ENCODE data around the gene CSRNP3. TPM values are rescaled to one million over a fixed set of nuclear protein-coding genes. Genes with fewer than 3 reads are reported as not detected.

The CSRNP3 gene
- total RNA-seq, 1 donor, result 2.6 TPM

DNA sequence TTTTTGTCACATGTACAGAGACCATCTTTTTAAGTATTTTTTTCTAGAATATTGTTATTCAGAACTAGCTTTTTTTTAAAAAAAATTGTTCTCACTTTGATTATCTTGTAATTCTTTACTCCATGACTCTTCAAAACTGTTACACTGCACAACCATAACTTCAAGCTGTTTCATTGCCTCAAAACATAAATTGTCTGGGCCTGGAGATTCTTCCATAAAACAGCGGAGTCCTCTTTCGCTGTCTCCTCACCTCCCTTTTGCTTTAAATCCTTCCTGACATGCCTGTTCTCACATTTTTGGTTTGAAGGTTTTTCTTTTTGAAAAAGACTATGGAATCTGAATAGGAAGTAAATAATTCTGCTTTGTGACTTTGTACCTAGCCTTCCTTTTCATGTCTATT is 197.9 kb downstream of the CSRNP3 start:
- H3K4me3 ChIP-seq (ENCODE audit: low read depth, low read length), result no peak overlapping the region
- no peak for DNase-seq (ENCODE audit: low read depth)
- TF ChIP-seq CTCF (IDR thresholded peaks at IDR 0.05; ENCODE audit: insufficient read depth, low read depth, low read length), result no peak

- no peak for DNase-seq (ENCODE audit: low read depth)
- no peak overlapping the region for H3K4me3 ChIP-seq (ENCODE audit: low read depth, low read length)
Measured at GRCh38 chr2:165674780-165675179, 205.3 kb downstream of the CSRNP3 start.

GRCh38 chr2:165675551-165675968 is 206.1 kb downstream of the CSRNP3 start:
- H3K4me3 ChIP-seq (ENCODE audit: low read depth, low read length), result no peak overlapping the region
- no peak for DNase-seq (ENCODE audit: low read depth)
- no peak for TF ChIP-seq CTCF (IDR thresholded peaks at IDR 0.05; ENCODE audit: insufficient read depth, low read depth, low read length)

More at GRCh38 chr2:165674780-165675179, 205.3 kb downstream of the CSRNP3 start:
- TF ChIP-seq CTCF (IDR thresholded peaks at IDR 0.05; ENCODE audit: insufficient read depth, low read depth, low read length), result no peak

GRCh38 chr2:165678882-165679281 is 209.4 kb downstream of the CSRNP3 start:
- no peak for TF ChIP-seq CTCF (IDR thresholded peaks at IDR 0.05; ENCODE audit: insufficient read depth, low read depth, low read length)
- H3K4me3 ChIP-seq (ENCODE audit: low read depth, low read length), result no peak overlapping the region
- no peak for DNase-seq (ENCODE audit: low read depth)

DNA sequence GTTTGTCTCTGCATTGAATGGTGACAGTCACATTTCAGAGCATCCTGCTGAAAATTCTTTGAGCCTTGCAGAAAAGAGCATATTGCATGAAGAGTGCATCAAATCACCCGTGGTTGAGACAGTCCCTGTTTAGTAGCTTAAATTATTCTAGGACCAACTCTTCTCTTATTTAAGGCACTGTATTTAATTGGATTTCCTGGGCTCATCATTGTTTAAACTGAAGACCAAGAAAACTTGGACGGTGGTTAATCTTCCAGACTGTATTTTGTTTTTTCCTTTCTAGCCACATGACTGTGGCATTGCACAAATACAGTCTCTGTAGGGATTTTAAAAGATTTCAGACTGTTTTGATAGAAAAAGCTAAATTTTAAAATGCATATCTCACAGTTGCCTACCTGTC is 210.1 kb downstream of the CSRNP3 start:
- DNase-seq (ENCODE audit: low read depth), result no peak
- TF ChIP-seq CTCF (IDR thresholded peaks at IDR 0.05; ENCODE audit: insufficient read depth, low read depth, low read length), result no peak

GRCh38 chr2:165681841-165682240 is 212.3 kb downstream of the CSRNP3 start:
- DNase-seq (ENCODE audit: low read depth), result no peak
- TF ChIP-seq CTCF (IDR thresholded peaks at IDR 0.05; ENCODE audit: insufficient read depth, low read depth, low read length), result no peak
- H3K4me3 ChIP-seq (ENCODE audit: low read depth, low read length), result no peak overlapping the region

More for the DNA sequence above, 210.1 kb downstream of the CSRNP3 start:
- no peak overlapping the region for H3K4me3 ChIP-seq (ENCODE audit: low read depth, low read length)

DNA sequence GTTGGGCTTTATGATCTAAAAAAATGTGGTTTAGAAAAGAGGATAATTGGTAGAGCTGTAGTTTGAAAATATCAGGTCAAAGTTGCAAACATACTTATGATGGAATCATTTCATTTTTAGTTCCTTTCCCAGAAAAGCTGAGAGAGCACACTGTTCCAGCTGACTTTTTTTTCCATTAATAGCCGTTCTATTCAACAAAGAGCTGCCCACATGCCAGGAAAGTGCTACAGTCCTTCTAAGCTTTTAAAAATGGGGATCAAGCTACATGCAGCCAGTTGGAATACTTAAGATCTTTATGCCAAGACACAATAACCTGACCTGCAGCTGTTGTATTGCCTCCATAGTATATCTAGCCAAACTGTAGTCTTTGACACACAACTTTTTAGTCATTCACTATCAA is 213.0 kb downstream of the CSRNP3 start:
- H3K4me3 ChIP-seq (ENCODE audit: low read depth, low read length), result no peak overlapping the region
- TF ChIP-seq CTCF (IDR thresholded peaks at IDR 0.05; ENCODE audit: insufficient read depth, low read depth, low read length), result no peak
- DNase-seq (ENCODE audit: low read depth), result no peak
